K562 (cell line): ENCODE data around the gene SLC19A2. TPM values are rescaled to one million over a fixed set of nuclear protein-coding genes. Genes with fewer than 3 reads are reported as not detected.

Experiments
- ATAC-seq: fragments of 200-7000 bp; cut with Tn5 transposase; 3 replicates; pipeline ENCODE4 v1.9.1; 2020; ENCODE audit warnings: moderate library complexity
- BruUV-seq: library from RNA; stranded (reverse); fragments of 400-500 nt; replicated peaks from 2 replicates; lab custom pipeline; 2021; lab: Mats Ljungman, UMichigan
- CTCF ChIA-PET: fragments of 300-600 bp; formaldehyde crosslinking; extraction: SDS; loops from one replicate; lab custom pipeline; 2021; ENCODE audit warnings: low intra/inter-chr PET ratio; lab: Yijun Ruan, JAX
- POLR2A ChIA-PET: fragments of 300-600, 350-650 bp; sonication (Branson Sonifier 250); formaldehyde crosslinking; extraction: SDS; loops from one replicate; lab custom pipeline; 2021; ENCODE audit warnings: antibody characterized with exemption, inconsistent platforms; lab: Yijun Ruan, JAX
- DNase-seq, 4 experiments: peaks; one replicate each; pipeline versions ENCODE4 v3.0.0 to v3.0.0-alpha.2; 2011 to 2018; ENCODE audit warnings: low spot score in 3 of 4, mixed read lengths in 3 of 4; ENCODE audit errors: extremely low read depth in 1 of 4
- FAIRE-seq: peaks from 2 replicates; lab custom pipeline; 2011; peaks lifted over from hg19 to GRCh38; lab: Jason Lieb, UNC
- H2AFZ ChIP-seq: 2 replicates; pipeline ENCODE4 v1.6.0; 2011; ENCODE audit warnings: low read depth, low read length, control low read depth, inconsistent platforms
- H3K27ac ChIP-seq: fragments of 200-600 bp; 3 replicates; pipeline ENCODE4 v1.8.0; 2011; ENCODE audit warnings: low read depth, mild to moderate bottlenecking, control low read depth, inconsistent platforms, low read length, moderate library complexity, mixed read lengths; ENCODE audit errors: extremely low read depth
- H3K27me3 ChIP-seq, 2 experiments: fragments of 300-600 bp in 1 of 2; 2 replicates in 1 of 2; 3 replicates in 1 of 2; pipeline versions ENCODE4 v1.6.0 to v1.8.0; 2011; ENCODE audit warnings: inconsistent platforms in 2 of 2, low read length in 2 of 2, mild to moderate bottlenecking in 1 of 2, mixed read lengths in 1 of 2, moderate library complexity in 1 of 2; ENCODE audit not compliant: control insufficient read depth in 2 of 2, insufficient read depth in 2 of 2
- H3K36me3 ChIP-seq: fragments of 300-600 bp; 3 replicates; pipeline ENCODE4 v1.8.0; 2011; ENCODE audit warnings: mild to moderate bottlenecking, low read length, inconsistent platforms; ENCODE audit not compliant: control insufficient read depth, insufficient read depth
- H3K4me1 ChIP-seq, 2 experiments: fragments of 200-600 bp in 1 of 2; replicated peaks in 1 of 2; 2 replicates in 1 of 2; 3 replicates in 1 of 2; pipeline versions ENCODE4 v1.5.1 to v1.8.0; 2011; ENCODE audit warnings: inconsistent platforms in 2 of 2, low read length in 2 of 2, mild to moderate bottlenecking in 1 of 2, mixed read lengths in 1 of 2, moderate library complexity in 1 of 2; ENCODE audit not compliant: control insufficient read depth in 2 of 2, insufficient read depth in 2 of 2
- H3K4me2 ChIP-seq: 2 replicates; pipeline ENCODE4 v1.6.1; 2011; ENCODE audit warnings: low read length, control low read depth, inconsistent platforms, mixed read lengths; ENCODE audit not compliant: insufficient read depth
- H3K4me3 ChIP-seq: fragments of 200-600 bp; sonication (generic), shearing (Covaris generic); 2 replicates; pipeline ENCODE4 v1.5.1; 2016; ENCODE audit warnings: control low read depth, inconsistent platforms
- H3K79me2 ChIP-seq: fragments of 200-600 bp; 3 replicates; pipeline ENCODE4 v1.8.0; 2011; ENCODE audit warnings: low read length, inconsistent platforms; ENCODE audit not compliant: control insufficient read depth, insufficient read depth
- H3K9ac ChIP-seq, 2 experiments: 2 replicates each; pipeline versions ENCODE4 v1.6.0 to v1.6.1; 2011; ENCODE audit warnings: low read depth in 2 of 2, low read length in 2 of 2, control low read depth in 1 of 2, inconsistent platforms in 1 of 2, mild to moderate bottlenecking in 1 of 2, mixed read lengths in 1 of 2; ENCODE audit not compliant: insufficient read depth in 1 of 2
- H3K9me1 ChIP-seq: one replicate; pipeline ENCODE4 v1.6.0; 2011; ENCODE audit warnings: inconsistent platforms, mild to moderate bottlenecking, low read length, moderate library complexity; ENCODE audit not compliant: control insufficient read depth, insufficient read depth
- H3K9me3 ChIP-seq: replicated peaks from 2 replicates; pipeline ENCODE4 v1.5.1; 2011; ENCODE audit warnings: low read depth, low read length, inconsistent platforms; ENCODE audit not compliant: control insufficient read depth, insufficient read depth
- H4K20me1 ChIP-seq: replicated peaks from 2 replicates; pipeline ENCODE4 v1.6.1; 2011; ENCODE audit warnings: low read length, inconsistent platforms, mixed read lengths; ENCODE audit not compliant: control insufficient read depth, insufficient read depth
- ASH1L ChIP-seq: fragments of 450-650 bp; IDR thresholded peaks from 2 replicates; pipeline ENCODE4 v1.6.1; 2018; ENCODE audit warnings: borderline replicate concordance, mild to moderate bottlenecking, low read depth; ENCODE audit not compliant: partially characterized antibody
- ERF ChIP-seq: fragments of 450-650 bp; formaldehyde crosslinking; IDR thresholded peaks from 2 replicates; pipeline ENCODE4 v1.4.0; 2020; ENCODE audit warnings: mild to moderate bottlenecking, mixed read lengths
- NCOR1 ChIP-seq: fragments of 450-650 bp; IDR thresholded peaks from 2 replicates; pipeline ENCODE4 v1.6.1; 2016; ENCODE audit warnings: mild to moderate bottlenecking, moderate library complexity
- NFE2 ChIP-seq: IDR thresholded peaks from 2 replicates; pipeline ENCODE4 v1.6.1; 2014; ENCODE audit warnings: antibody characterized with exemption, low read depth
- NR1H2 ChIP-seq: sonication (generic); formaldehyde crosslinking; IDR thresholded peaks from 2 replicates; pipeline ENCODE4 v1.4.0; 2020; ENCODE audit warnings: mild to moderate bottlenecking, missing genetic modification reagents
- SMARCA5 ChIP-seq: fragments of 450-650 bp; IDR thresholded peaks from 2 replicates; pipeline ENCODE4 v1.6.1; 2016
- SMC3 ChIP-seq: conservative IDR thresholded peaks from 2 replicates; pipeline ENCODE4 v1.6.1; 2011; ENCODE audit warnings: low read depth, low read length, improper control_type of control experiment; ENCODE audit not compliant: insufficient read depth
- ZBTB9 ChIP-seq: fragments of 450-650 bp; formaldehyde crosslinking; IDR thresholded peaks from 2 replicates; pipeline ENCODE4 v1.4.0; 2020; ENCODE audit warnings: mild to moderate bottlenecking, moderate library complexity
- ZEB2 ChIP-seq: fragments of 450-650 bp; IDR thresholded peaks from 2 replicates; pipeline ENCODE4 v1.6.1; 2016
- ZNF175 ChIP-seq: fragments of 200-800 bp; sonication (Bioruptor generic); IDR thresholded peaks from 2 replicates; pipeline ENCODE4 v1.6.1; 2016; ENCODE audit warnings: low read depth, mild to moderate bottlenecking, missing genetic modification characterization, missing compliant biosample characterization
- ZNF561 ChIP-seq: fragments of 450-650 bp; formaldehyde crosslinking; conservative IDR thresholded peaks from 2 replicates; pipeline ENCODE4 v1.4.0; 2020; ENCODE audit warnings: mild to moderate bottlenecking, moderate library complexity
- WGBS: fragments of 100-300 bp; shearing (Covaris generic); methylation state at CpG from one replicate; pipeline ENCODE4 v1.1.6; 2016; ENCODE audit warnings: low coverage, mixed read lengths; ENCODE audit not compliant: insufficient coverage; ENCODE audit errors: missing lambda C conversion rate; 5-methylcytosine and 5-hydroxymethylcytosine counted together
- in situ Hi-C: fragments of 300-500 bp; cut with MboI; formaldehyde crosslinking; loops from 4 replicates; pipeline ENCODE4 v1.15.0; 2018; ENCODE audit warnings: inconsistent platforms, mixed read lengths
- intact Hi-C: fragments of 100-400 bp; cut with micrococcal nuclease; formaldehyde crosslinking; loops from 2 replicates; pipeline ENCODE4 v1.14.2; 2022
- polyA plus RNA-seq, 8 experiments: library from polyadenylated mRNA; depleted of rRNA in 4 of 8; stranded (reverse) in 5 of 8; unstranded in 3 of 8; fragments of >200 nt; fragmentation: Nextera tagmentation in 2 of 8; fragmentation: Illumina TruSeq in 1 of 8; extraction: Ambion mirVana in 2 of 8; extraction: Trizol in 1 of 8; gene quantifications; 2 replicates each; pipeline versions ENCODE4 v1.2.1 to v1.2.3, GENCODE V29; 2011 to 2014; ENCODE audit warnings: inconsistent platforms in 1 of 8, missing spikeins in 1 of 8
- total RNA-seq, 7 experiments: library from RNA; depleted of rRNA in 6 of 7; stranded (reverse); fragments of >200 nt in 6 of 7; fragmentation: Illumina TruSeq in 2 of 7; extraction: Trizol in 2 of 7; gene quantifications; 2 replicates each; pipeline versions ENCODE4 v1.2.1 to v1.2.3, GENCODE V29; 2011 to 2021; ENCODE audit warnings: low replicate concordance in 1 of 7
- TF ChIP-seq, protein P1 (sequence below), 2 experiments: IDR thresholded peaks in 1 of 2; conservative IDR thresholded peaks in 1 of 2; 2 replicates each; pipeline ENCODE4 v1.6.1; 2016; ENCODE audit warnings: low read depth in 2 of 2, mild to moderate bottlenecking in 1 of 2, missing compliant biosample characterization in 1 of 2, missing genetic modification characterization in 1 of 2, moderate library complexity in 1 of 2

The SLC19A2 gene
- total and polyA plus RNA-seq, 9 of the 15 experiments (the other 6 are each of a cell fraction or from before 2014, with no cell fraction given) = 7.4 to 42.8 (median 19.2) TPM

GRCh38 chr1:169466259-169467230, 19.2 kb downstream of the SLC19A2 start:
- peak in 3 of 4 experiments; percentile 34 to 53 (median 42) for DNase-seq
- H3K79me2 ChIP-seq = no peaks in the 10 kb centered on the region
- H3K4me2 ChIP-seq = no peak overlapping the region
- ChIA-PET CTCF (interaction anchor here (0.7 to 4.4 kb wide), 2 partner anchors 79 to 246 kb away, joined by 5 to 32 read pairs; partner anchors contain the start of gene SELL), POLR2A (interaction anchor here (0.7 to 1.2 kb wide), 2 partner anchors 13 to 662 kb away, joined by 3 read pairs; no protein-coding TSS in a partner anchor)
- no peak overlapping the region for H3K9ac ChIP-seq
- peaks cover 55% of the 10 kb centered on the region for H3K36me3 ChIP-seq
- H3K4me1 ChIP-seq = no peaks in the 10 kb centered on the region
- FAIRE-seq = no peak
- H3K27me3 ChIP-seq = no peaks in the 10 kb centered on the region
- WGBS = 77% methylated on average over 8 of the region's 8 CpGs
- no TSS peak for BruUV-seq
- H2AFZ ChIP-seq = no peak overlapping the region
- H4K20me1 ChIP-seq = no peaks in the 10 kb centered on the region
- no peaks in the 10 kb centered on the region for H3K9me3 ChIP-seq
- peak; percentile 79 for ATAC-seq
- in situ Hi-C loops = no loop called here
- H3K27ac ChIP-seq = no peak overlapping the region
- H3K9me1 ChIP-seq = no peaks in the 10 kb centered on the region
- intact Hi-C loops = loop anchor here (1.0 to 10.0 kb wide), 4 partner anchors 43 to 338 kb away; no protein-coding TSS in a partner anchor
- H3K4me3 ChIP-seq = no peak overlapping the region
- TF ChIP-seq SMC3 (0 out of 2 replicates have a peak, but pooled peaks have one; percentile 24), NCOR1 (no peak), SMARCA5 (no peak), ZBTB9 (CRISPR knock-in tag) (no peak), ASH1L (no peak), NFE2 (no peak), NR1H2 (no peak), ERF (CRISPR knock-in tag) (no peak), ZNF561 (CRISPR knock-in tag) (no peak), ZNF175 (CRISPR knock-in tag) (no peak), ZEB2 (no peak)
- TF ChIP-seq, protein P1, sequence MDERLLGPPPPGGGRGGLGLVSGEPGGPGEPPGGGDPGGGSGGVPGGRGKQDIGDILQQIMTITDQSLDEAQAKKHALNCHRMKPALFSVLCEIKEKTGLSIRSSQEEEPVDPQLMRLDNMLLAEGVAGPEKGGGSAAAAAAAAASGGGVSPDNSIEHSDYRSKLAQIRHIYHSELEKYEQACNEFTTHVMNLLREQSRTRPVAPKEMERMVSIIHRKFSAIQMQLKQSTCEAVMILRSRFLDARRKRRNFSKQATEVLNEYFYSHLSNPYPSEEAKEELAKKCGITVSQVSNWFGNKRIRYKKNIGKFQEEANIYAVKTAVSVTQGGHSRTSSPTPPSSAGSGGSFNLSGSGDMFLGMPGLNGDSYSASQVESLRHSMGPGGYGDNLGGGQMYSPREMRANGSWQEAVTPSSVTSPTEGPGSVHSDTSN (CRISPR knock-in tag; IDR thresholded peaks at IDR 0.05; ENCODE audit: low read depth) = no peak
- TF ChIP-seq, protein P1 (tag; conservative IDR thresholded peaks at IDR 0.05; ENCODE audit: low read depth) = peak; percentile 52
